Fibroblast of pulmonary artery (primary cell): ENCODE results near the gene IL21R.

Source experiments
- DNase-seq: peaks from one replicate; pipeline ENCODE4 v3.0.0-alpha.2; 2010; ENCODE audit warnings: low read depth
- H3K4me3 ChIP-seq: replicated peaks from 2 replicates; pipeline ENCODE4 v1.5.1; 2011; ENCODE audit warnings: low read depth, mild to moderate bottlenecking, control low read depth, low read length, moderate library complexity
- TF ChIP-seq, protein P1 (sequence below): IDR thresholded peaks from 2 replicates; pipeline ENCODE4 v1.5.1; 2011; ENCODE audit warnings: mild to moderate bottlenecking, control low read depth, low read length, inconsistent platforms; ENCODE audit errors: missing control alignments

The IL21R gene

DNA sequence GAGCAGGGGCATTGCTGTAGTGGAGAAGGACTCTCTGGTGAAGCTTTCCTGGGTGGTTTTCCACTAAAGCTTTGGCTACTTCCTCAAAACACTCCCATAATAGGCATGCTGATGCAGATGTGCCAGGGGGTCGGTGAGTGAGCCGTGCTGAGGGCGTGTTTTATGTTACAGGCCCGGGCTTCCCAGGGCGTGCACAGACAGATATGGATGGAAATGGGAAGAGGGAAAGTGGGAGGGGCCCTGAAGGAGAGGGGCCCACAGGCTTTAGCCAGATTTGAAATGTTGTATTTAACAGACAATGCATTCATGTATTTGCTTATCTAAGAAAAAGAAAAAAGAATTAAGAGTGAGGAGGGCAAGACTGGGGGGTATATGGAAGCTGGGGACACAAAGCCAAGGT lies 56.3 kb downstream of the IL21R start:
- H3K4me3 ChIP-seq: no peak overlapping the region
- TF ChIP-seq, protein P1, sequence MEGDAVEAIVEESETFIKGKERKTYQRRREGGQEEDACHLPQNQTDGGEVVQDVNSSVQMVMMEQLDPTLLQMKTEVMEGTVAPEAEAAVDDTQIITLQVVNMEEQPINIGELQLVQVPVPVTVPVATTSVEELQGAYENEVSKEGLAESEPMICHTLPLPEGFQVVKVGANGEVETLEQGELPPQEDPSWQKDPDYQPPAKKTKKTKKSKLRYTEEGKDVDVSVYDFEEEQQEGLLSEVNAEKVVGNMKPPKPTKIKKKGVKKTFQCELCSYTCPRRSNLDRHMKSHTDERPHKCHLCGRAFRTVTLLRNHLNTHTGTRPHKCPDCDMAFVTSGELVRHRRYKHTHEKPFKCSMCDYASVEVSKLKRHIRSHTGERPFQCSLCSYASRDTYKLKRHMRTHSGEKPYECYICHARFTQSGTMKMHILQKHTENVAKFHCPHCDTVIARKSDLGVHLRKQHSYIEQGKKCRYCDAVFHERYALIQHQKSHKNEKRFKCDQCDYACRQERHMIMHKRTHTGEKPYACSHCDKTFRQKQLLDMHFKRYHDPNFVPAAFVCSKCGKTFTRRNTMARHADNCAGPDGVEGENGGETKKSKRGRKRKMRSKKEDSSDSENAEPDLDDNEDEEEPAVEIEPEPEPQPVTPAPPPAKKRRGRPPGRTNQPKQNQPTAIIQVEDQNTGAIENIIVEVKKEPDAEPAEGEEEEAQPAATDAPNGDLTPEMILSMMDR: no peak
- DNase-seq: no peak

DNA sequence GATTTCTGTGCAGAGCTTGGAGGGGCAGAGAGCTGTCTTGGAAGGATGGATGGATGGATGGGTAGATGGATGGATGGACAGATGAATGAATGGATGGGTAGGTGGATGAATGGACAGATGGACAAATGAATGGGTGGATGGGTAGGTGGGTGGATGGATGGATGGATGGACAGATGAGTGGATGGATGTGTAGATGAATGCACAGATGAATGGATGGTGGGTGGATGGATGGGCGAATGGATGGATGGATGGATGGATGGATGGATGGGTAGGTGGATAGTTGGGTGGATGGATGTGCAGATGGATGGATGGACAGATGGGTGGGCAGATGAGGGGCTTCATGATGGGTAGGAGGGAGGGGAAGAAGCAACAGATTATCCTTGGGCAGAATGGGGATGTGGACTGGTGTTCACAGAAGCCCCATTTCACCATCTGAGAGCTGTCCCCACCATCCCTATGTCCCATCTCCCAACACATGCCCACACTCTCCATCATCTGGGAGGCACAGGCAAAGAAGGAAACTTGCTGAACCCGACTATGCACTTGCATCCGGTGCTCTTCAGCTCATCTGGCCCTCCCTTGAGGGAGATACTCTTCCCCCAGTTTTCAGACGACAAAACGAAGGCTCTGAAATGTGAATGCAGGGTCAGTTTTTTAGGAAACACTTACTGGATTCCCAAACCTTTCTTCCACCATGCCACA lies 57.2 kb downstream of the IL21R start:
- TF ChIP-seq, protein P1: no peak
- no peak for DNase-seq

DNA sequence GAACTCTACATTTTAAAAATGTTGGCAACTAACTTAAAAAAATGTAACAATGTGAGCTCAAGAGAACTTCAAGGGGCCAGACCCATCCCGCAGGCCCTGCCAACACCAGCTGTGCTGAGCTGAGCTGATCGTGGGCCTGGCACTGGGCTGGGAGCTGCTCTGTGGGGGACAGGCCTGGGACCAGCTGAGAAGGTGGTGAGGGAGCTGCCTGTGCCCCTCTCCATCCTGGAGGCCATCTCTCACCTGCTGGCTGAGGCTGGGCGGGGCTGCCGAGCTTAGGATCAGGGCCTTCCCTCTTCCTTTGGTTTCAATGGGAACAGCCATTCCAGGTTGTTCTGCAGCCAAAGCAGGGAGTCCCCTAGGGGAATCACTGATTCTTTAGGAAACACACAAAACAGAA lies 58.2 kb downstream of the IL21R start:
- TF ChIP-seq, protein P1: no peak
- H3K4me3 ChIP-seq: no peak overlapping the region
- DNase-seq: no peak

More for the DNA sequence above, 57.2 kb downstream of the IL21R start:
- no peak overlapping the region for H3K4me3 ChIP-seq

DNA sequence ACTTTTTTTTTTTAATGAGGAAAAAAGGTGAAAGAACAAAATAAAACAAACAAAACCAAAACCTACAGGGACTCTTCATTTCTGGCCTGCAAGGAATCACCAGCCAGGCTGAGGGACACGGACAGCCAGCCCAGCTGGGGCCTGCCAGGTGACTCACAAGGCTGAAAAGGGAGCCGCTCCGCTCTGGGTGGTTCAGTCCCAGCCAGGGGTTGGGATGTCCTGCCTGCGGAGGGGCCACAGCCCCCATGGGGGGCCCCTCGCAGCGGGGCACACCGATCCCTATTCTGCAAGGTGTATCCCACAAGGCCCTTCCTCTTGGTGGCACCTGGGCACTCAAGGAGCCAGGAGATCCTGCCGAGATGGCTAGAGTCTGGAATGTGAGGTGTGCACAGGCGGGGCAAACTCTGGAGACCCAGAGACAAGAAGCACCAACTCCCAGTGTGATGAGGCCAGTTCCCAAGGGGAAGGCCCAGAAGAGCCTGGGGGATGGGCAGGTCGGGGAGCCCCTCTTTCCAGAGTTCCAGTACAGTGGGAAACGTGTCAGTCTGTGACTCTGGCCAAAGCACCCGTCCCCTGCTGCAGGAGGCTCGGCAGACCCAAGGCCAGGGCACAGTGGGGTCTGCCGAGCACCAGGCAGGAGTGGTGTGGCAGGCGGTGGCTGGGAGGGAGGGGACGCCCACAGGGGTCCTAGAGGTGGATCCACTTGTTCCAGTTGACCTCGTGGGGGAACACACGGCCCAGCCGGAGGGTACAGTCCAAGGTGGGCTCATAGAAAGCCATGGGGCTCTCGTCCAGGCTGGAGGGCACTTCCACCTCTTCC lies 58.9 kb downstream of the IL21R start:
- no peak for DNase-seq
- H3K4me3 ChIP-seq: no peak overlapping the region
- TF ChIP-seq, protein P1: no peak

DNA sequence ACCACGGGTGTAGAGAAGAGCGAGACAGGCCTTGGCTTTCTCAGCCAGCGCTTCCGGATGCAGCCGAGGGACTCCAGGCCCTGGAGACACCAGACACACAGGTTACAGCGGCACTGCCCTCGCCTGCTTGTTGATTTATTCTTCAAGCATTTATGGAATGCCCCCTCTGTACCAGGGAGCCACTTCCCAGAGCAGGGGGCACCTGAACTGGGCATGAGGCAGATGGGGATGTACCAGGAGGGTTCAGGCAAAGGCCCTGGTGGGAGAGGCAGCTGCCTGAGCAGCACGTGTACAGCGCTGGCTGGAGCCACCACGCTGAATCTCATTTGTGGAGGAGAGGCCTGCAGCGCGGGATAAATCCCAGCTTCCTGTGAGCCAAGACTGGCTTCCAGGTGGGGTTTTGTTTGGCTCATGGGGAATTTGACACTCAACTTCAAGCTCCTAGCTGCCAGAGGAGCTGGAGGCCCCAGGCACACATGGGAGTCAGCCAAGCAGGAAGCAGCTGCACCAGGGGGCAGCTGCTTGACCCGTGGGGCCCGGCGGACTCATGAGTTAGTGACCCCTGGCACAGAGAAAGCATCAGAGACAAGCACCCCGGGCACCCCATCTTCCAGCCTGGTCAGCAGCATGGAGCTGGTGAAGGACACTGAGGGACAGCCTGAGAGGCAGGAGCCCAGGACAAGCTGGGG lies 59.7 kb downstream of the IL21R start:
- TF ChIP-seq, protein P1: no peak
- no peak for DNase-seq
- H3K4me3 ChIP-seq: no peak overlapping the region

DNA sequence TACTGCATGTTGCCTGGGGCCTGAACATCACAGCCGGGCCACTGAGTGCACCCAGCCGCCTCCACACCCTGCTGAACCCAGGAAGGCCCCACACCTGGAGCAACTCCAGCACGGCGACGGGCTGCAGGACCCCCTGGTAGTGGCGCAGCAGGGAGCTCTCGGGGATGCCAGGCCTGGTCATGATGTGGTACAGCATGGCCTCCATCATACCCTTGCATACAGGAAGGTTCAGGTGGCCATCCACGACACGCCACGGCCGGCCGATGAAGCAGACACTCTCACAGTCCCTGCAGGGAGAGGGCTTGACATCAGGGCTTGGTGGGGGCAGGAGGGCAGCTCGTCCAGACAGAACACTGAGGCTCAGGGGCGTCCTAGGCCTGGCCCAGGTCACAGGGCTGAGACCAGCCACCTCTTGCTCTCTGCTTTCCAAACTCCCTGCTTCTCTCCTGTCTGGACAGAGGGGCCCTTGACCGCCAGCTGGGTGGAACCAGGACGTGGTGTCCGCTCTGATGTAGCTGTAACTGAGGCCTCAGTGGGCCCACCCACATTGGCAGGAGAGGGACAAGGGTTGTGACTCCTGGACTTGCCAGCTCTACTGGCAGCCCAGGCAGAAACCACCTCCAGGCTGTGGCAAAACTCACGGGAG lies 60.3 kb downstream of the IL21R start:
- H3K4me3 ChIP-seq: no peak overlapping the region
- no peak for DNase-seq
- TF ChIP-seq, protein P1: no peak
